Panc1 (cell line): ENCODE measurements around the gene PLEKHG5.

Experiments
- CTCF ChIP-seq: fragments of 450-650 bp; IDR thresholded peaks from 2 replicates; pipeline ENCODE4 v1.5.1; 2017; ENCODE audit warnings: mild to moderate bottlenecking
- REST ChIP-seq, 2 experiments: IDR thresholded peaks; 2 replicates each; pipeline ENCODE4 v1.6.1; 2011 to 2012; ENCODE audit warnings: low read depth in 2 of 2, control low read depth in 1 of 2, low read length in 1 of 2, mild to moderate bottlenecking in 1 of 2, moderate library complexity in 1 of 2; ENCODE audit not compliant: insufficient read depth in 1 of 2

DNA sequence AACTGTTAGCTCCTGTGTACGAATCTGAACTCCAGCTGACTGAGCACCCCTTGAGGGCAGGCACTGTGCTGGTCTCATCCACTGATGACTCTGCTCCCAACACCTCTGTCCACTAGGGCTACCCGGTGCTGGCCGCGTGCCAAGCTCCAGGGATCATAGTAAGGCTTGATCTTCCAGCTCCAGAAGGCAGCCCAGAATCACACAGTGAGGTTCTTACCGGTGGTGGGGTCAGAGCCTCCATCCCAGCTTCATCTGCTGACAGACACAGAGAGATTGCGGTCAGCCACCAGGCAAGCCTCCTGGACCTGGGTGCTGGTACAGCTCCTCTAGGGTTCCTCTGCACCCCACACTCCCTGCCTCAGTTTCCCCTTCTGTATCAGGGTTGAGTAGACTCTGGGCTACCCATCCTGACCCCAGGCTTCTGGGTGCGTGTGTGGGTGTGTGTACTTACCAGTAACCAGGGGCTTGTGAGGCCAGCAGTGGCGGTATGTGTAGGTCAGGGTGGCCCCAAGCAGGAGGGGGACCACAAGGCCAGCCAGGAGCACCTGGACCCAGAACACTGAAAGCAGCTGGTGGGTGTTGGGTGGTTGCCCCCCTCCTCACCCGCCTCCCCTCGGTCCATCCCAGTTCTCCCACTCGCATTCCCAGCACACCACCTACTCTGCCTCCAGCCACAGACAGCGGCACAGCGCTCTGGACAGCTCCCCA lies 28.9 kb downstream of the PLEKHG5 start:
- TF ChIP-seq REST (IDR thresholded peaks at IDR 0.05; ENCODE audit: insufficient read depth in 1 of 2, low read depth in 2 of 2, low read length in 1 of 2) = no peak
- no peak for TF ChIP-seq CTCF
